ENCODE data around the gene ELP5. TPM values are rescaled to one million over a fixed set of nuclear protein-coding genes. Genes with fewer than 3 reads are reported as not detected.

ELP5 gene
- total and polyA plus RNA-seq, 2 of the 4 experiments (the other 2 are of a cell fraction): 39.3 to 46.6 TPM

GRCh38 chr17:7219812-7220592 lies 32.0 kb upstream of the ELP5 start, which contains the start of the genes ACADVL and DLG4 (continued):
- TF ChIP-seq CHD1 (IDR thresholded peaks at IDR 0.05; ENCODE audit: low read depth, low read length) (0 out of 2 replicates have a peak, but pooled peaks have one; percentile 36), SMC3 (IDR thresholded peaks at IDR 0.05; ENCODE audit: low read depth, low read length) (no peak), RFX5 (IDR thresholded peaks at IDR 0.05; ENCODE audit: low read depth, low read length) (no peak)
